K562 (cell line): ENCODE data around the gene ZNF609.

Experiments used
- JUN ChIP-seq, 2 experiments: sonication (generic) in 1 of 2; formaldehyde crosslinking in 1 of 2; IDR thresholded peaks; 2 replicates each; pipeline versions ENCODE4 v1.6.1 to v1.8.0; 2012 to 2022; ENCODE audit warnings: borderline replicate concordance in 2 of 2, mild to moderate bottlenecking in 2 of 2, improper control_type of control experiment in 1 of 2, low read depth in 1 of 2, low read length in 1 of 2, missing genetic modification reagents in 1 of 2
- ZNF23 ChIP-seq: fragments of 250-450 bp; sonication (Bioruptor Pico); IDR thresholded peaks from 2 replicates; pipeline ENCODE4 v1.4.0; 2020; ENCODE audit warnings: mild to moderate bottlenecking

DNA sequence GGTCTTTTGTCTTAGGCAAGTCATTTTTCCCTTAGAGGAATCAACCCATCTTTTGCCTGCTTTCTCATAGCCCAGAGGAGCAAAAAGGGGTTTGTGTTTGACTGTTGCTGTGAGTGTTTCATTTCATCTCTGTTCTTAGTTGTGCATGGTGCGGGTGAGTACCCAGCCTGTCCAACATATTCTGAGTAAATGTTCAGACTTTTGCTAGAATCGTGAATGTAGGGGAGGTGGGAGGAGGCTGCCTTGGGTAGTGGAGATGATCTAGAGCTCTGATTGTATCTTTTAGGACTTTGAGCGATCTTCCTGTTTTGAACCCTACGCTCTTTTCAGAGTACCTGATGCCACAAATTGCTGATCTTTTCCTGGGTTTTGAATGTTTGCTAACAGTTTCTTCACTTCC is 123.1 kb downstream of the ZNF609 start:
- TF ChIP-seq JUN (IDR thresholded peaks at IDR 0.05; ENCODE audit: borderline replicate concordance, low read depth, low read length) (no peak), JUN (CRISPR knock-in tag; IDR thresholded peaks at IDR 0.05; ENCODE audit: borderline replicate concordance) (no peak), ZNF23 (CRISPR knock-in tag) (no peak)
